KOPT-K1 (cell line): ENCODE measurements around the gene ZYX.
"Not testable (repeated sequence)": the region's sequence is repeated elsewhere in the genome, so short reads cannot be mapped to it uniquely, and the experiment has no call there.

Experiments used
- H3K27ac ChIP-seq: fragments of 200-600 bp; sonication (generic); 2 replicates; pipeline ENCODE4 v1.5.1; 2016; ENCODE audit warnings: antibody characterized with exemption, mild to moderate bottlenecking, low read depth, low read length; ENCODE audit not compliant: poor library complexity, severe bottlenecking
- H3K36me3 ChIP-seq: fragments of 200-600 bp; sonication (generic); 2 replicates; pipeline ENCODE4 v1.5.1; 2017; ENCODE audit warnings: antibody characterized with exemption, mild to moderate bottlenecking, low read length, moderate library complexity; ENCODE audit not compliant: insufficient read depth
- H3K9me3 ChIP-seq: fragments of 200-600 bp; sonication (generic); 2 replicates; pipeline ENCODE4 v1.5.1; 2017; ENCODE audit warnings: antibody characterized with exemption, low read length, mild to moderate bottlenecking; ENCODE audit not compliant: insufficient read depth, poor library complexity, severe bottlenecking

The ZYX gene

GRCh38 chr7:143389316-143390103, 8.4 kb downstream of the ZYX start:
- H3K27ac ChIP-seq: no peak overlapping the region
- H3K9me3 ChIP-seq: no peaks in the 10 kb centered on the region
- H3K36me3 ChIP-seq: no peaks in the 10 kb centered on the region

GRCh38 chr7:143390104-143390772, 9.1 kb downstream of the ZYX start:
- Histone ChIP-seq H3K9me3 (no peaks in the 10 kb centered on the region), H3K27ac (no peak overlapping the region), H3K36me3 (no peaks in the 10 kb centered on the region)

GRCh38 chr7:143390773-143391317, 9.7 kb downstream of the ZYX start:
- no peaks in the 10 kb centered on the region for H3K36me3 ChIP-seq
- H3K27ac ChIP-seq: no peak overlapping the region
- no peaks in the 10 kb centered on the region for H3K9me3 ChIP-seq

GRCh38 chr7:143391462-143392404, 10.6 kb downstream of the ZYX start:
- no peak overlapping the region for H3K27ac ChIP-seq
- no peaks in the 10 kb centered on the region for H3K36me3 ChIP-seq
- no peaks in the 10 kb centered on the region for H3K9me3 ChIP-seq

- H3K36me3 ChIP-seq, H3K27ac ChIP-seq, H3K9me3 ChIP-seq: not testable (repeated sequence)
These were observed 11.3 kb downstream of the ZYX start for GRCh38 chr7:143392427-143392826.

- no peak overlapping the region for H3K27ac ChIP-seq
- no peaks in the 10 kb centered on the region for H3K36me3 ChIP-seq
- H3K9me3 ChIP-seq: no peaks in the 10 kb centered on the region
These were observed 11.7 kb downstream of the ZYX start for GRCh38 chr7:143392875-143393266.

- no peak overlapping the region for H3K27ac ChIP-seq
- H3K36me3 ChIP-seq: no peaks in the 10 kb centered on the region
These were observed 12.3 kb downstream of the ZYX start for GRCh38 chr7:143393267-143394041.

GRCh38 chr7:143394068-143394467, 12.9 kb downstream of the ZYX start:
- Histone ChIP-seq H3K27ac (no peak overlapping the region), H3K36me3 (no peaks in the 10 kb centered on the region), H3K9me3 (no peaks in the 10 kb centered on the region)

More at GRCh38 chr7:143393267-143394041, 12.3 kb downstream of the ZYX start:
- no peaks in the 10 kb centered on the region for H3K9me3 ChIP-seq

GRCh38 chr7:143394777-143395176, 13.6 kb downstream of the ZYX start:
- Histone ChIP-seq H3K27ac (no peak overlapping the region), H3K36me3 (no peaks in the 10 kb centered on the region), H3K9me3 (no peaks in the 10 kb centered on the region)

- H3K27ac ChIP-seq: no peak overlapping the region
- H3K36me3 ChIP-seq: no peaks in the 10 kb centered on the region
- H3K9me3 ChIP-seq: no peaks in the 10 kb centered on the region
These were observed 14.3 kb downstream of the ZYX start for GRCh38 chr7:143395187-143396149.

GRCh38 chr7:143396182-143396581, 15.0 kb downstream of the ZYX start:
- Histone ChIP-seq H3K36me3 (no peaks in the 10 kb centered on the region), H3K9me3 (no peaks in the 10 kb centered on the region), H3K27ac (no peak overlapping the region)

GRCh38 chr7:143396625-143397556, 15.7 kb downstream of the ZYX start:
- no peak overlapping the region for H3K27ac ChIP-seq
- H3K9me3 ChIP-seq: no peaks in the 10 kb centered on the region
- H3K36me3 ChIP-seq: no peaks in the 10 kb centered on the region
